HepG2 (cell line): ENCODE results near the gene NPS. TPM values are rescaled to one million over a fixed set of nuclear protein-coding genes. Genes with fewer than 3 reads are reported as not detected.

Experiments
- ATAC-seq: fragments of 200-7000 bp; cut with Tn5 transposase; 3 replicates; pipeline ENCODE4 v1.9.1; 2020; ENCODE audit warnings: mild to moderate bottlenecking, moderate library complexity
- BruUV-seq: library from RNA; stranded (reverse); fragments of 400-500 nt; replicated peaks from 2 replicates; lab custom pipeline; 2021; lab: Mats Ljungman, UMichigan
- CTCF ChIA-PET: fragments of 300-600 bp; formaldehyde crosslinking; extraction: SDS; loops from one replicate; lab custom pipeline; 2021; ENCODE audit warnings: low total read pairs, inconsistent platforms, low intra/inter-chr PET ratio; lab: Yijun Ruan, JAX
- POLR2A ChIA-PET: fragments of 350-600 bp; sonication (Branson Sonifier 250); formaldehyde crosslinking; loops from one replicate; lab custom pipeline; 2020; ENCODE audit warnings: antibody characterized with exemption, inconsistent platforms; lab: Yijun Ruan, JAX
- DNase-seq: peaks from one replicate; pipeline ENCODE4 v3.0.0-alpha.2; 2015; ENCODE audit warnings: low spot score
- FAIRE-seq: peaks from 3 replicates; lab custom pipeline; 2011; peaks lifted over from hg19 to GRCh38; lab: Jason Lieb, UNC
- H2AFZ ChIP-seq: one replicate; pipeline ENCODE4 v1.6.1; 2011; ENCODE audit warnings: low read length, inconsistent platforms
- H3K27ac ChIP-seq: fragments of 300-600 bp; 3 replicates; pipeline ENCODE4 v1.8.0; 2011; ENCODE audit warnings: mixed run types, mild to moderate bottlenecking, mixed read lengths, low read length, inconsistent platforms; ENCODE audit not compliant: insufficient read depth; ENCODE audit errors: extremely low read length
- H3K27me3 ChIP-seq, 2 experiments: fragments of 200-600 bp in 1 of 2; 2 replicates in 1 of 2; 3 replicates in 1 of 2; pipeline versions ENCODE4 v1.6.0 to v1.8.0; 2011; ENCODE audit warnings: low read length in 2 of 2, mild to moderate bottlenecking in 2 of 2, moderate library complexity in 2 of 2, inconsistent platforms in 1 of 2; ENCODE audit not compliant: insufficient read depth in 2 of 2, control insufficient read depth in 1 of 2
- H3K36me3 ChIP-seq, 2 experiments: fragments of 200-600 bp in 1 of 2; replicated peaks in 1 of 2; 2 replicates in 1 of 2; 3 replicates in 1 of 2; pipeline versions ENCODE4 v1.5.1 to v1.8.0; 2011; ENCODE audit warnings: low read length in 2 of 2, inconsistent platforms in 1 of 2; ENCODE audit not compliant: insufficient read depth in 2 of 2, control insufficient read depth in 1 of 2
- H3K4me1 ChIP-seq: 2 replicates; pipeline ENCODE4 v1.5.1; 2012; ENCODE audit warnings: low read length, inconsistent platforms; ENCODE audit not compliant: insufficient read depth
- H3K4me2 ChIP-seq: 2 replicates; pipeline ENCODE4 v1.6.0; 2011; ENCODE audit warnings: low read depth, low read length, inconsistent platforms
- H3K4me3 ChIP-seq, 3 experiments: fragments of 200-600 bp in 1 of 3; sonication (generic), shearing (Covaris generic) in 1 of 3; replicated peaks in 1 of 3; 2 replicates each; pipeline ENCODE4 v1.5.1; 2011 to 2016; ENCODE audit warnings: low read length in 3 of 3, inconsistent platforms in 2 of 3, low read depth in 2 of 3, mild to moderate bottlenecking in 2 of 3, control low read depth in 1 of 3, mixed read lengths in 1 of 3; ENCODE audit not compliant: insufficient read depth in 1 of 3
- H3K79me2 ChIP-seq: one replicate; pipeline ENCODE4 v1.6.1; 2011; ENCODE audit warnings: low read length, inconsistent platforms; ENCODE audit not compliant: insufficient read depth
- H3K9ac ChIP-seq: 2 replicates; pipeline ENCODE4 v1.6.0; 2011; ENCODE audit warnings: mild to moderate bottlenecking, low read depth, low read length, inconsistent platforms; ENCODE audit not compliant: insufficient read depth
- H3K9me3 ChIP-seq: 2 replicates; pipeline ENCODE4 v1.5.1; 2012; ENCODE audit warnings: mild to moderate bottlenecking, low read length
- H4K20me1 ChIP-seq: 2 replicates; pipeline ENCODE4 v1.6.0; 2011; ENCODE audit warnings: inconsistent platforms, mild to moderate bottlenecking, low read length, moderate library complexity; ENCODE audit not compliant: insufficient read depth
- ATF4 ChIP-seq, 2 experiments: fragments of 450-650 bp in 1 of 2; sonication (generic) in 1 of 2; formaldehyde crosslinking; IDR thresholded peaks; 2 replicates each; pipeline versions ENCODE4 v1.5.0 to v1.8.0; 2020 to 2022; ENCODE audit warnings: mild to moderate bottlenecking in 1 of 2, missing genetic modification reagents in 1 of 2
- MAFK ChIP-seq, 2 experiments: IDR thresholded peaks in 1 of 2; conservative IDR thresholded peaks in 1 of 2; 2 replicates each; pipeline ENCODE4 v1.6.1; 2011; ENCODE audit warnings: improper control_type of control experiment in 2 of 2, low read length in 2 of 2
- MED8 ChIP-seq: sonication (generic); formaldehyde crosslinking; IDR thresholded peaks from 2 replicates; pipeline ENCODE4 v1.8.1; 2023; ENCODE audit warnings: mild to moderate bottlenecking, missing genetic modification reagents; ENCODE audit not compliant: insufficient replicate concordance
- SMC3 ChIP-seq: IDR thresholded peaks from 2 replicates; pipeline ENCODE4 v1.6.1; 2011; ENCODE audit warnings: low read length, improper control_type of control experiment
- STAT5B ChIP-seq: sonication (generic); formaldehyde crosslinking; IDR thresholded peaks from 2 replicates; pipeline ENCODE4 v1.4.0; 2020; ENCODE audit warnings: missing genetic modification reagents
- TBX3 ChIP-seq: fragments of 450-650 bp; IDR thresholded peaks from 2 replicates; pipeline ENCODE4 v1.6.1; 2017; ENCODE audit warnings: antibody characterized with exemption, mild to moderate bottlenecking, inconsistent platforms, borderline replicate concordance
- ZBTB21 ChIP-seq: sonication (generic); formaldehyde crosslinking; IDR thresholded peaks from 2 replicates; pipeline ENCODE4 v1.4.0; 2020; ENCODE audit warnings: missing genetic modification reagents
- ZNF567 ChIP-seq: sonication (generic); formaldehyde crosslinking; IDR thresholded peaks from 2 replicates; pipeline ENCODE4 v1.8.1; 2023; ENCODE audit warnings: mild to moderate bottlenecking, missing genetic modification reagents, borderline replicate concordance
- ZNF781 ChIP-seq: sonication (generic); formaldehyde crosslinking; IDR thresholded peaks from 2 replicates; pipeline ENCODE4 v1.5.1; 2020; ENCODE audit warnings: borderline replicate concordance, mild to moderate bottlenecking, missing genetic modification reagents; ENCODE audit errors: not compliant biosample characterization
- ZSCAN9 ChIP-seq: IDR thresholded peaks from 2 replicates; pipeline ENCODE4 v1.6.1; 2016; ENCODE audit warnings: borderline replicate concordance
- WGBS: methylation state at CpG from one replicate; pipeline ENCODE4 v1.1.6; 2017; ENCODE audit warnings: low lambda C conversion rate; 5-methylcytosine and 5-hydroxymethylcytosine counted together
- in situ Hi-C: cut with HindIII; loops from 2 replicates; pipeline ENCODE4 v1.10.0; 2017; ENCODE audit warnings: low pct_unique_long_range_greater_than_20kb; ENCODE audit not compliant: extremely low pct_ligation_motif_present
- intact Hi-C: fragments of 100-400 bp; cut with micrococcal nuclease; formaldehyde crosslinking; loops from one replicate; pipeline ENCODE4 v1.10.0; 2022; ENCODE audit not compliant: unreplicated experiment
- polyA plus RNA-seq, 8 experiments: library from polyadenylated mRNA; depleted of rRNA in 3 of 8; stranded (reverse) in 7 of 8; unstranded in 1 of 8; fragments of >200 nt; fragmentation: Illumina TruSeq in 4 of 8; extraction: Trizol in 4 of 8; gene quantifications; 2 replicates each; pipeline versions ENCODE4 v1.2.1 to v1.2.3, GENCODE V29; 2011 to 2016; ENCODE audit warnings: low read depth in 4 of 8, missing spikeins in 1 of 8, mixed read lengths in 1 of 8; ENCODE audit not compliant: insufficient read depth in 1 of 8
- total RNA-seq, 5 experiments: library from RNA; depleted of rRNA; stranded (reverse); fragments of >200 nt; fragmentation: Illumina TruSeq; extraction: Trizol; gene quantifications; 2 replicates each; pipeline ENCODE4 v1.2.3, GENCODE V29; 2016; ENCODE audit warnings: low read depth in 1 of 5
- TF ChIP-seq, protein P1 (sequence below): sonication (generic); formaldehyde crosslinking; IDR thresholded peaks from 2 replicates; pipeline ENCODE4; 2020; ENCODE audit warnings: missing genetic modification reagents, mild to moderate bottlenecking, borderline replicate concordance

Gene NPS
- total and polyA plus RNA-seq, 2 of the 13 experiments (the other 11 are each of a cell fraction or from before 2014, with no cell fraction given) = not detected

DNA sequence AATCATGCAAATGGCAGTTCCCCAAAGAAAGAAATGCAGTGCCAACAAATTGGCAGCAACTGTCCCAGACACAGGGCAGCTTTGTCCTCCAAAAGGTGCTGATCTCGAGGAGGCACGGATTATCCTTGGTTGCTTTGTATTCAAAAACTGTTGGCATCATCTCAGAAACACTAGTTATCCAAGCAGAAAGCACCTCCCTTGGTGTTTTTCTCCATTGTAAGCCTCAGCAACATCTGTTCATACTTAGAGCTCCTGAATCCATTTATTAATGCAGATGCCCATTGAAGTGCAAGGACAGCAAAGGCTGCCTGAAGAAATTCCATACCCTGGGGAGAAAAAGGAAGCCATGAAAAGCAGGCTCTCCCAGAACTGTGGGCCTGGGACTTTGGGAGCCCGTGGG lies 1.1 kb upstream of the NPS start:
- Histone ChIP-seq H3K9me3 (no peaks in the 10 kb centered on the region), H3K9ac (no peak overlapping the region), H3K27me3 (no peaks in the 10 kb centered on the region), H3K4me2 (no peak overlapping the region), H4K20me1 (no peaks in the 10 kb centered on the region), H3K4me1 (no peaks in the 10 kb centered on the region), H2AFZ (no peak overlapping the region), H3K27ac (no peak overlapping the region), H3K36me3 (no peaks in the 10 kb centered on the region), H3K4me3 (no peak overlapping the region), H3K79me2 (no peaks in the 10 kb centered on the region)
- intact Hi-C loops = no loop called here
- in situ Hi-C loops = no loop called here
- CTCF ChIA-PET = no interaction called here
- no peak for ATAC-seq
- FAIRE-seq = no peak
- BruUV-seq = no TSS peak
- no peak for DNase-seq
- TF ChIP-seq SMC3 (no peak), MAFK (conservative IDR thresholded peaks at IDR 0.05 in 1 of 2, IDR thresholded peaks at IDR 0.05 in 1 of 2; ENCODE audit: low read length in 2 of 2) (no peak)
- TF ChIP-seq, protein P1, sequence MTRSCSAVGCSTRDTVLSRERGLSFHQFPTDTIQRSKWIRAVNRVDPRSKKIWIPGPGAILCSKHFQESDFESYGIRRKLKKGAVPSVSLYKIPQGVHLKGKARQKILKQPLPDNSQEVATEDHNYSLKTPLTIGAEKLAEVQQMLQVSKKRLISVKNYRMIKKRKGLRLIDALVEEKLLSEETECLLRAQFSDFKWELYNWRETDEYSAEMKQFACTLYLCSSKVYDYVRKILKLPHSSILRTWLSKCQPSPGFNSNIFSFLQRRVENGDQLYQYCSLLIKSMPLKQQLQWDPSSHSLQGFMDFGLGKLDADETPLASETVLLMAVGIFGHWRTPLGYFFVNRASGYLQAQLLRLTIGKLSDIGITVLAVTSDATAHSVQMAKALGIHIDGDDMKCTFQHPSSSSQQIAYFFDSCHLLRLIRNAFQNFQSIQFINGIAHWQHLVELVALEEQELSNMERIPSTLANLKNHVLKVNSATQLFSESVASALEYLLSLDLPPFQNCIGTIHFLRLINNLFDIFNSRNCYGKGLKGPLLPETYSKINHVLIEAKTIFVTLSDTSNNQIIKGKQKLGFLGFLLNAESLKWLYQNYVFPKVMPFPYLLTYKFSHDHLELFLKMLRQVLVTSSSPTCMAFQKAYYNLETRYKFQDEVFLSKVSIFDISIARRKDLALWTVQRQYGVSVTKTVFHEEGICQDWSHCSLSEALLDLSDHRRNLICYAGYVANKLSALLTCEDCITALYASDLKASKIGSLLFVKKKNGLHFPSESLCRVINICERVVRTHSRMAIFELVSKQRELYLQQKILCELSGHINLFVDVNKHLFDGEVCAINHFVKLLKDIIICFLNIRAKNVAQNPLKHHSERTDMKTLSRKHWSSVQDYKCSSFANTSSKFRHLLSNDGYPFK (CRISPR knock-in tag) = no peak
- POLR2A ChIA-PET = no interaction called here
- WGBS = 3% methylated on average over 3 of the region's 3 CpGs

- intact Hi-C loops = no loop called here
- TF ChIP-seq ZNF781 (CRISPR knock-in tag) (no peak), ATF4 (CRISPR knock-in tag; IDR thresholded peaks at IDR 0.05) (no peak), ZNF567 (CRISPR knock-in tag) (no peak), MED8 (CRISPR knock-in tag) (no peak), ZBTB21 (CRISPR knock-in tag) (no peak), TBX3 (no peak), ZSCAN9 (no peak), STAT5B (no peak)
- WGBS = 22% methylated on average over 5 of the region's 5 CpGs
Observed at GRCh38 chr10:127550861-127551260, 1.8 kb downstream of the NPS start.

More at GRCh38 chr10:127550861-127551260, 1.8 kb downstream of the NPS start:
- no TSS peak for BruUV-seq
- in situ Hi-C loops = no loop called here
- DNase-seq = no peak
- no peaks in the 10 kb centered on the region for H3K27me3 ChIP-seq
- no peaks in the 10 kb centered on the region for H3K4me1 ChIP-seq
- H3K79me2 ChIP-seq = no peaks in the 10 kb centered on the region
- H3K4me2 ChIP-seq = no peak overlapping the region
- H3K9me3 ChIP-seq = no peaks in the 10 kb centered on the region
- H3K4me3 ChIP-seq = no peak overlapping the region
- no peaks in the 10 kb centered on the region for H4K20me1 ChIP-seq
- CTCF ChIA-PET = no interaction called here
- H3K9ac ChIP-seq = no peak overlapping the region
- POLR2A ChIA-PET = no interaction called here
- H2AFZ ChIP-seq = no peak overlapping the region
- no peak overlapping the region for H3K27ac ChIP-seq
- H3K36me3 ChIP-seq = no peaks in the 10 kb centered on the region
- ATAC-seq = no peak
- no peak for FAIRE-seq
